CD4-positive, alpha-beta memory T cell (primary cell): ENCODE results near the gene TTLL1. TPM values are rescaled to one million over a fixed set of nuclear protein-coding genes. Genes with fewer than 3 reads are reported as not detected.

Experiments used
- CTCF ChIA-PET: fragments of 350-600 bp; sonication (Branson Sonifier 250); formaldehyde crosslinking; loops from one replicate; lab custom pipeline; 2021; ENCODE audit warnings: inconsistent platforms; ENCODE audit not compliant: partially characterized antibody; lab: Charles Lee
- POLR2A ChIA-PET: fragments of 350-600 bp; sonication (Branson Sonifier 250); formaldehyde crosslinking; loops from one replicate; lab custom pipeline; 2021; ENCODE audit not compliant: partially characterized antibody; lab: Charles Lee
- DNase-seq, 5 donors: peaks; one replicate each; pipeline versions ENCODE4 v3.0.0 to v3.0.0-alpha.2; 2020 to 2022; ENCODE audit warnings: mixed read lengths in 1 of 5
- H3K27ac ChIP-seq: one replicate; pipeline ENCODE4 v1.7.0; 2013; ENCODE audit warnings: low read depth, low read length
- H3K27me3 ChIP-seq: 2 replicates; pipeline ENCODE4 v1.7.0; 2013; ENCODE audit warnings: mild to moderate bottlenecking, low read length, moderate library complexity; ENCODE audit not compliant: insufficient read depth
- H3K36me3 ChIP-seq: 2 replicates; pipeline ENCODE4 v1.7.0; 2013; ENCODE audit warnings: mild to moderate bottlenecking, low read length, moderate library complexity; ENCODE audit not compliant: insufficient read depth
- H3K4me1 ChIP-seq: 2 replicates; pipeline ENCODE4 v1.7.0; 2013; ENCODE audit warnings: mild to moderate bottlenecking, low read length, moderate library complexity; ENCODE audit not compliant: insufficient read depth
- H3K4me3 ChIP-seq, 2 donors: one replicate each; pipeline ENCODE4 v1.7.0; 2013; ENCODE audit warnings: low read length in 2 of 2, mild to moderate bottlenecking in 1 of 2
- H3K9me3 ChIP-seq, 2 donors: one replicate each; pipeline ENCODE4 v1.7.0; 2013; ENCODE audit warnings: low read length in 2 of 2, control low read depth in 1 of 2; ENCODE audit not compliant: control insufficient read depth in 1 of 2
- H3K27ac Mint-ChIP-seq, 7 donors: one replicate each; pipeline ENCODE4 v1.8.0; 2020 to 2021; ENCODE audit warnings: mixed read lengths in 7 of 7, mild to moderate bottlenecking in 6 of 7, inconsistent platforms in 3 of 7, moderate library complexity in 3 of 7
- H3K27me3 Mint-ChIP-seq, 2 donors: one replicate each; pipeline ENCODE4 v1.8.0; 2020 to 2021; ENCODE audit warnings: mixed read lengths in 2 of 2
- H3K36me3 Mint-ChIP-seq, 2 donors: one replicate each; pipeline ENCODE4 v1.8.0; 2020 to 2021; ENCODE audit warnings: mixed read lengths in 2 of 2, inconsistent platforms in 1 of 2, mild to moderate bottlenecking in 1 of 2
- H3K4me1 Mint-ChIP-seq, 4 donors: one replicate each; pipeline ENCODE4 v1.8.0; 2020 to 2021; ENCODE audit warnings: mixed read lengths in 4 of 4, mild to moderate bottlenecking in 1 of 4
- H3K4me3 Mint-ChIP-seq, 8 donors: one replicate each; pipeline ENCODE4 v1.8.0; 2020 to 2021; ENCODE audit warnings: mixed read lengths in 8 of 8, mild to moderate bottlenecking in 7 of 8, moderate library complexity in 6 of 8, inconsistent platforms in 3 of 8
- H3K9me3 Mint-ChIP-seq, 8 donors: one replicate each; pipeline ENCODE4 v1.8.0; 2020 to 2021; ENCODE audit warnings: mixed read lengths in 8 of 8, mild to moderate bottlenecking in 5 of 8, inconsistent platforms in 3 of 8, moderate library complexity in 1 of 8
- intact Hi-C: fragments of 100-400 bp; cut with micrococcal nuclease; formaldehyde crosslinking; loops from one replicate; pipeline ENCODE4 v1.15.1; 2023
- polyA plus RNA-seq, 2 donors: library from polyadenylated mRNA; unstranded; fragments of 300-500 nt; fragmentation: Illumina TruSeq; gene quantifications; one replicate each; pipeline ENCODE4 v1.2.3, GENCODE V29; 2021
- total RNA-seq, 2 experiments: library from RNA; stranded (reverse); gene quantifications; one replicate each; pipeline ENCODE4 v1.2.3, GENCODE V29; 2021

TTLL1 gene
- total and polyA plus RNA-seq, 4 experiments from 2014 or later = 6.4 to 15.6 (median 9.0) TPM

- Histone ChIP-seq H3K36me3 (peaks cover 3% of the 10 kb centered on the region), H3K4me1 (no peaks in the 10 kb centered on the region), H3K4me3 (no peak overlapping the region), H3K27ac (no peak overlapping the region), H3K9me3 (no peaks in the 10 kb centered on the region), H3K27me3 (no peaks in the 10 kb centered on the region)
- ChIA-PET POLR2A (no interaction called here), CTCF (no interaction called here)
- intact Hi-C loops = no loop called here
- Mint-ChIP-seq H3K4me1 (peaks cover 0 to 2% (median 0%) of the 10 kb centered on the region in 4 donors), H3K27me3 (no peaks in the 10 kb centered on the region), H3K4me3 (no peak overlapping the region), H3K36me3 (peaks cover 10 to 17% of the 10 kb centered on the region in 2 donors), H3K27ac (peak overlapping the region in 1 of 7 donors; percentile 11), H3K9me3 (no peaks in the 10 kb centered on the region)
- DNase-seq = no peak
Observed at GRCh38 chr22:43131773-43132501, 42.7 kb upstream of the TTLL1 start.

- H3K27ac Mint-ChIP-seq = peak overlapping the region in 1 of 7 donors; percentile 6
- no peak overlapping the region for H3K4me3 Mint-ChIP-seq
- H3K9me3 Mint-ChIP-seq = no peaks in the 10 kb centered on the region
- H3K4me3 ChIP-seq = no peak overlapping the region
- H3K9me3 ChIP-seq = no peaks in the 10 kb centered on the region
- no peak for DNase-seq
- H3K36me3 ChIP-seq = no peaks in the 10 kb centered on the region
- POLR2A ChIA-PET = no interaction called here
- intact Hi-C loops = no loop called here
- H3K4me1 Mint-ChIP-seq = no peaks in the 10 kb centered on the region
- CTCF ChIA-PET = no interaction called here
- peaks cover 7 to 11% of the 10 kb centered on the region in 2 donors for H3K36me3 Mint-ChIP-seq
- H3K27ac ChIP-seq = no peak overlapping the region
- H3K27me3 ChIP-seq = no peaks in the 10 kb centered on the region
- H3K4me1 ChIP-seq = no peaks in the 10 kb centered on the region
- no peaks in the 10 kb centered on the region for H3K27me3 Mint-ChIP-seq
Observed at GRCh38 chr22:43129426-43130425, 40.5 kb upstream of the TTLL1 start.

- Mint-ChIP-seq H3K4me1 (no peaks in the 10 kb centered on the region), H3K27ac (no peak overlapping the region), H3K27me3 (no peaks in the 10 kb centered on the region), H3K4me3 (no peak overlapping the region), H3K36me3 (peaks cover 7 to 11% of the 10 kb centered on the region in 2 donors), H3K9me3 (no peaks in the 10 kb centered on the region)
- Histone ChIP-seq H3K36me3 (no peaks in the 10 kb centered on the region), H3K4me1 (no peaks in the 10 kb centered on the region), H3K4me3 (no peak overlapping the region), H3K27me3 (no peaks in the 10 kb centered on the region), H3K9me3 (no peaks in the 10 kb centered on the region), H3K27ac (no peak overlapping the region)
- intact Hi-C loops = no loop called here
- CTCF ChIA-PET = no interaction called here
- no peak for DNase-seq
- POLR2A ChIA-PET = no interaction called here
Observed at GRCh38 chr22:43128928-43129424, 39.8 kb upstream of the TTLL1 start.

- no peaks in the 10 kb centered on the region for H3K27me3 ChIP-seq
- Mint-ChIP-seq H3K27me3 (no peaks in the 10 kb centered on the region), H3K9me3 (no peaks in the 10 kb centered on the region), H3K4me1 (no peaks in the 10 kb centered on the region), H3K36me3 (peaks cover 4 to 6% of the 10 kb centered on the region in 2 donors), H3K27ac (peak overlapping the region in 1 of 7 donors; percentile 31), H3K4me3 (no peak overlapping the region)
- H3K27ac ChIP-seq = no peak overlapping the region
- intact Hi-C loops = no loop called here
- ChIA-PET POLR2A (no interaction called here), CTCF (no interaction called here)
- no peaks in the 10 kb centered on the region for H3K36me3 ChIP-seq
- no peaks in the 10 kb centered on the region for H3K4me1 ChIP-seq
- no peaks in the 10 kb centered on the region for H3K9me3 ChIP-seq
- DNase-seq = no peak
- no peak overlapping the region for H3K4me3 ChIP-seq
Observed at GRCh38 chr22:43128116-43128515, 38.9 kb upstream of the TTLL1 start.

- Mint-ChIP-seq H3K4me3 (no peak overlapping the region), H3K27me3 (no peaks in the 10 kb centered on the region), H3K4me1 (no peaks in the 10 kb centered on the region), H3K36me3 (peaks cover 4 to 5% of the 10 kb centered on the region in 2 donors), H3K9me3 (no peaks in the 10 kb centered on the region), H3K27ac (no peak overlapping the region)
- H3K4me3 ChIP-seq = no peak overlapping the region
- no peak overlapping the region for H3K27ac ChIP-seq
- no peaks in the 10 kb centered on the region for H3K27me3 ChIP-seq
- no peaks in the 10 kb centered on the region for H3K36me3 ChIP-seq
- POLR2A ChIA-PET = no interaction called here
- H3K4me1 ChIP-seq = no peaks in the 10 kb centered on the region
- DNase-seq = no peak
- CTCF ChIA-PET = no interaction called here
- intact Hi-C loops = no loop called here
- no peaks in the 10 kb centered on the region for H3K9me3 ChIP-seq
Observed at GRCh38 chr22:43127166-43127908, 38.1 kb upstream of the TTLL1 start.

- intact Hi-C loops = no loop called here
- Histone ChIP-seq H3K9me3 (no peaks in the 10 kb centered on the region), H3K27ac (no peak overlapping the region), H3K4me1 (no peaks in the 10 kb centered on the region), H3K27me3 (no peaks in the 10 kb centered on the region), H3K4me3 (no peak overlapping the region), H3K36me3 (no peaks in the 10 kb centered on the region)
- Mint-ChIP-seq H3K9me3 (no peaks in the 10 kb centered on the region), H3K4me1 (no peaks in the 10 kb centered on the region), H3K27ac (peak overlapping the region in 1 of 7 donors; percentile 7), H3K36me3 (no peaks in the 10 kb centered on the region), H3K27me3 (no peaks in the 10 kb centered on the region), H3K4me3 (no peak overlapping the region)
- ChIA-PET POLR2A (no interaction called here), CTCF (interaction anchor here (0.7 kb wide), 1 partner anchor 15 kb away, joined by 4 read pairs; no protein-coding TSS in a partner anchor)
- DNase-seq = no peak
Observed at GRCh38 chr22:43126501-43127165, 37.4 kb upstream of the TTLL1 start.
